ENCODE results near the gene ACVRL1.

ACVRL1 gene

GRCh38 chr12:51944608-51945233, 37.4 kb downstream of the ACVRL1 start:
- DNase-seq: no peak

GRCh38 chr12:51947246-51947996, 40.1 kb downstream of the ACVRL1 start:
- DNase-seq: no peak

GRCh38 chr12:51948066-51948465, 40.8 kb downstream of the ACVRL1 start:
- no peak for DNase-seq

GRCh38 chr12:51949342-51950030, 42.2 kb downstream of the ACVRL1 start:
- DNase-seq: no peak

GRCh38 chr12:51950682-51951198, 43.4 kb downstream of the ACVRL1 start:
- DNase-seq: no peak

- DNase-seq: peak; percentile 79
These were observed 44.0 kb downstream of the ACVRL1 start, which contains the start of gene ACVR1B for GRCh38 chr12:51951199-51951842. Gene ACVR1B (plus strand): TSS chr12:51951699. CDS start chr12:51951744, 45 bp downstream.

GRCh38 chr12:51951843-51952722, 44.8 kb downstream of the ACVRL1 start:
- DNase-seq: peak; percentile 7

- DNase-seq: no peak
These were observed 45.8 kb downstream of the ACVRL1 start for GRCh38 chr12:51953089-51953488.

- no peak for DNase-seq
These were observed 46.6 kb downstream of the ACVRL1 start for GRCh38 chr12:51953864-51954263.

GRCh38 chr12:51954561-51955361, 47.5 kb downstream of the ACVRL1 start:
- no peak for DNase-seq

- DNase-seq: no peak
These were observed 48.4 kb downstream of the ACVRL1 start for GRCh38 chr12:51955702-51956101.

GRCh38 chr12:51958542-51958941, 51.2 kb downstream of the ACVRL1 start:
- no peak for DNase-seq

- no peak for DNase-seq
These were observed 51.9 kb downstream of the ACVRL1 start for GRCh38 chr12:51959211-51959610.

- DNase-seq: no peak
These were observed 52.6 kb downstream of the ACVRL1 start for GRCh38 chr12:51959921-51960320.

- DNase-seq: no peak
These were observed 53.2 kb downstream of the ACVRL1 start for GRCh38 chr12:51960488-51960887.

- no peak for DNase-seq
These were observed 53.6 kb downstream of the ACVRL1 start for GRCh38 chr12:51960890-51961289.

- no peak for DNase-seq
These were observed 54.5 kb downstream of the ACVRL1 start for GRCh38 chr12:51961834-51962233.

GRCh38 chr12:51962737-51963136, 55.4 kb downstream of the ACVRL1 start:
- no peak for DNase-seq

- no peak for DNase-seq
These were observed 56.2 kb downstream of the ACVRL1 start for GRCh38 chr12:51963477-51963876.

GRCh38 chr12:51969643-51970042, 62.3 kb downstream of the ACVRL1 start:
- DNase-seq: no peak

Data from midbrain (tissue), 1 donor.